GM18502 (cell line): Measurements from ENCODE around the gene SLC17A7.

Experiments
- ATAC-seq: cut with Tn5 transposase; IDR thresholded peaks from one replicate; pipeline ENCODE4 v1.9.1; 2021; ENCODE audit warnings: mild to moderate bottlenecking; ENCODE audit not compliant: unreplicated experiment, poor library complexity

The SLC17A7 gene

DNA sequence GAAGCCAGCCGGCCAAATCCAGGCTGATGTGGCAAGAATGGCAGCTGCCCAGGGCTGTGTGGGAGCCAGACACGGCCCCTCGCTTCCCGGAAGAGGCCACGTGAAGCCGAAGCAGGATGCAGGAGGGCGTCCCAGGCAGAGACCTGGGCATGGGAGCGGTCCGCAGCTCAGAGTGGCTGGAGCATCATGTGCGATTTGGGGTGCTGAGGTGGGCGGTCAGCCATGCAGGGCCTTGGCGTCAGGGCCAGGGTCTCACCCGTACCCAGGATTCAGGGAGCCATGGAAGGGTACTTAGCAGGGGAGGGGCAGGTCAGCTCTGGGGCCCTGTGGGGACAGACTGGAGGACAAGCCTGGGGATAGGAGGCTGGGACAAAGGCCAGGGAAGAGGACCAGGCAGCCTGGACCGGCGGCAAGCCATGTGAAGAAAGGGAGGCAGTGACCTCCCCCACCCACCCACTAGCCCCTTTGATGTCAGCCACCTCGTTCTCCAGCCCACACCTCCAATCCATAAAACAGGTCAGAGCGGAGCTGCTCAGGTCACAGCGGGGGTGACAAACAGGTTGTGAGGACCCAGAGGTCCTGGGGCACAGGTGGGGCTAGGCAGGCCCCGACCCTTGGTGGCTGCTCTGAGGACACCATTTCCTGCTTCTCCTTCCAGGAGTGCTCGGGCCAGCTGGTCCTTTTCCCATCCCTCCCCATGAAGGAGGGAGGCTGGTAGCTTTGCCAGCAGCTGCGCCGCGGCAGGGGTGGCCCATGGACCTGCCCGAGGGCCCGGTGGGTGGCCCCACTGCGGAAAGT, 51.0 kb downstream of the SLC17A7 start:
- ATAC-seq: no peak

DNA sequence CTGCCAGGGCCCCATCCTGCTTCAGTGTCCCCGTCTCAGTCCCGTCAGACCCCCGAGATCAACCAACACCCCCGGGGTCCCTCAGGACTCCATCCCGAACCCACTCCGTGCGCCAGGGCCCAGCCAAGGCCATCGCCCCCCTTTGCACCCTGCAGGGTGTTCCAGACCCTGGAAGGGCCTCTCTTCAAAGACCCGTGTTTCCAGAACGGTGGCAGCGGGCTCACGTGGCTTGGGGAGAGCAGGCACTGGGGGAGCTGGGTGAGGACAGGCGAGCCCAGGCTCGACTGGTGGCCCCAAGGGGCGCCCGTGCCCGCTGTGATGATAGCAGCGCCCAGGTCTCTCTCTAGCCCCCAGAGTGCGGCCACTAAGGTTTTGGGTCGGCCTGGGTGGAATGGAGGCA, 51.9 kb downstream of the SLC17A7 start:
- ATAC-seq: no peak

GRCh38 chr19:49387936-49388372, 53.4 kb downstream of the SLC17A7 start, which contains the start of gene KASH5:
Gene KASH5 (plus strand): TSS chr19:49388249. CDS start chr19:49390884, 2,635 bp downstream.
- ATAC-seq: no peak

- ATAC-seq: no peak
Measured at GRCh38 chr19:49383599-49383998, 57.7 kb downstream of the SLC17A7 start.

DNA sequence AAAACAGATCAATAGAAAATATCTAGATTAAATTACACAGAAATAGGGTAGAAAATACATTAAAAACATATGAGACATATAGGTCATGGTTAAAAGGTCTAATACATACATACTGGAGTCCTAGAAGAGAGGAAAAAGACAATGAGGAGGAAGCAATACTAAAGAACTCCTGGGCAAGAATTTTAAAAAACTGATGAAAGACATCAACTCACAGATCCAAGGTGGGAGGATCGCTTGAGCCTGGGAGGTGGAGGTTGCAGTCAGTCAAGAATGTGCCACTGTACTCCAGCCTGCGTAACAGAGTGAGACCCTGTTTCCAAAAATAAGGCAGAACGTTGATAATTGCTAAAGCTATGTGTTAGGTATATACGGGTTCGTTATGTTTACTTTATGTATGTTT, 58.7 kb downstream of the SLC17A7 start:
- no peak for ATAC-seq

- ATAC-seq: no peak
Measured at GRCh38 chr19:49380391-49380790, 60.9 kb downstream of the SLC17A7 start.
